ENCODE data around the gene AKAP7. TPM values are rescaled to one million over a fixed set of nuclear protein-coding genes. Genes with fewer than 3 reads are reported as not detected.

Gene AKAP7
- total RNA-seq, 5 donors from 2014 or later (not counting 1 experiment from before 2014, with no cell fraction given) = 9.4 to 14.0 (median 11.5) TPM

DNA sequence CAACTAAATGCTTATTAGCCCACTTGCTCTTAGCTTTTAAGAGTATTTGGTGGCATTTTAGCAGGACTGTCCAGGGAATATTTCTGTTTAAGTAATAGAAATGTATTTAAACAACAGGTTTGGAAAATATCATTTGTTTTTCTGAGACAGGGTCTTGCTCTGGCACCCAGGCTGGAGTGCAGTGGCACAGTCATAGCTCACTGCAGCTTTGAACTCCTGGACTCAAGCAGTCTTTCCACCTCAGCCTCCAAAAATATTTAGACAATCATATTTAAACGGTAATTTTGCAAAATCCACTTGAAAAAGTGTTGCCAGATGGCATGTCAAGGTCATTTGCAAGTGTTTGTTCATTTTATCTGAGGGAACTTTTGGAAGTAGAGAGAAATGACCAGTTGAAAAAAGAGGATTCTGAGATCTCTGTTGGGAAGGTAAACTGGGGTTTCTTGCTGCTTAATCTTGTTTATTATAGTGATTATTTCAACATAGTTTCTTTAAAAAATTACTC, 25.0 kb downstream of the AKAP7 start:
- WGBS (ENCODE audit: insufficient coverage) = no CpG with 5 or more reads among the region's 1 CpG
- Histone ChIP-seq H3K27ac (ENCODE audit: low read length) (no peak overlapping the region), H3K9me3 (no peaks in the 10 kb centered on the region), H3K27me3 (replicated peaks in 1 of 2; ENCODE audit: control insufficient read depth in 2 of 2, extremely low read depth in 1 of 2, insufficient read depth in 2 of 2, low read length in 1 of 2) (no peaks in the 10 kb centered on the region), H3K36me3 (ENCODE audit: control insufficient read depth in 2 of 2, extremely low read depth in 1 of 2, insufficient read depth in 1 of 2, low read length in 1 of 2) (no peaks in the 10 kb centered on the region), H3K4me1 (ENCODE audit: control insufficient read depth in 1 of 2, extremely low read depth in 1 of 2, insufficient read depth in 2 of 2, low read length in 2 of 2) (no peaks in the 10 kb centered on the region), H3K4me3 (ENCODE audit: control insufficient read depth in 1 of 2, extremely low read depth in 1 of 2, low read length in 1 of 2) (no peak overlapping the region)
- ChIA-PET POLR2A (no interaction called here), CTCF (no interaction called here)
- H3K9me3 Mint-ChIP-seq = no peaks in the 10 kb centered on the region
- no peak overlapping the region for H3K27ac Mint-ChIP-seq
- no peak overlapping the region for H3K4me3 Mint-ChIP-seq
- DNase-seq = no peak
- no peaks in the 10 kb centered on the region for H3K4me1 Mint-ChIP-seq
- H3K27me3 Mint-ChIP-seq = no peaks in the 10 kb centered on the region
- no peak for ATAC-seq (replicated peaks in 1 of 4)
- peaks cover 13% of the 10 kb centered on the region for H3K36me3 Mint-ChIP-seq

DNA sequence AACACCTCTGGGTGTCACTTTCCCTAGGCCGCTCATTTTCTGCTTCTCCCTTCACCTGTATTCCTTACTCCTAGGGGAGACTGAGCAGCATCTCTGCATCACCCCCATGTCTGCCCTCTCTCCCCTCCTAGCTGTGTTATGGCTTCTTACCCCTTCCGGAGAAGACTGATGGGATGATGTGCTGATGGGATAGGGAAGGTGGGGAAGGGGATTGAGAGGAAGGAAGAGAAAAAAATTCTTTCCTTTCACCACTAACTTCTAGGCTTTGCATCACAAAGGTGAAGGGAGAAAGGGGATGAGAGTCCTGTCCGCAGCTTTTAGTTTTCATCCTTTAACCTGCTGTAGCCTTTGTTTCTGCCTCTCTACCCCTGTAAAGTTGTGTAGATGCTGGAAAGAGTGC, 26.7 kb downstream of the AKAP7 start:
- Histone ChIP-seq H3K27me3 (replicated peaks in 1 of 2; ENCODE audit: control insufficient read depth in 2 of 2, extremely low read depth in 1 of 2, insufficient read depth in 2 of 2, low read length in 1 of 2) (no peaks in the 10 kb centered on the region), H3K4me3 (ENCODE audit: control insufficient read depth in 1 of 2, extremely low read depth in 1 of 2, low read length in 1 of 2) (no peak overlapping the region), H3K9me3 (no peaks in the 10 kb centered on the region), H3K4me1 (ENCODE audit: control insufficient read depth in 1 of 2, extremely low read depth in 1 of 2, insufficient read depth in 2 of 2, low read length in 2 of 2) (no peaks in the 10 kb centered on the region), H3K27ac (ENCODE audit: low read length) (no peak overlapping the region), H3K36me3 (ENCODE audit: control insufficient read depth in 2 of 2, extremely low read depth in 1 of 2, insufficient read depth in 1 of 2, low read length in 1 of 2) (no peaks in the 10 kb centered on the region)
- no peaks in the 10 kb centered on the region for H3K9me3 Mint-ChIP-seq
- no peaks in the 10 kb centered on the region for H3K27me3 Mint-ChIP-seq
- ChIA-PET POLR2A (no interaction called here), CTCF (interaction anchor here in 1 of 2 donors (1.0 kb wide), 1 partner anchor 372 kb away, joined by 5 read pairs; no protein-coding TSS in a partner anchor)
- no peak for ATAC-seq (replicated peaks in 1 of 4)
- no CpG with 5 or more reads among the region's 3 CpGs for WGBS (ENCODE audit: insufficient coverage)
- H3K27ac Mint-ChIP-seq = no peak overlapping the region
- peaks cover 25% of the 10 kb centered on the region for H3K36me3 Mint-ChIP-seq
- no peak overlapping the region for H3K4me3 Mint-ChIP-seq
- DNase-seq = no peak
- H3K4me1 Mint-ChIP-seq = no peaks in the 10 kb centered on the region

DNA sequence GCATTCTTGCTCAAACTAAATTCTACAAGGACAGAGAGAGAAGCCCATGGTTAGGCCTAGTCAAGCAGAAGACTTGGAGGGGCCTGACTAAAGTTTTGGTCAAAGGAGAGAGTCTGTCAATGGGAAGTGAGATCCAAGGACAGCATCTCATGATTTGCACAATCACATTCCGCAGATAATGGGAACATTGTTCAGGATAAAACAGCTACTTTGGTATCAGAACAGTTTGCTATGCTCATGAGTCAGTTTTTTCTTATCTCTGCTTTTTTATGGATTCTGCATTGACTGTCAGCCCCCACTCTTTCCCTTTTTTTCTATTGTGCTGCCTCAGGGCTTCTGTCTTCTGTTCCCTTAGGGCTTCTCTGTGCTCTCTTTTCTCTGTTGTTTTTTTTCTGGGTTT, 28.6 kb downstream of the AKAP7 start:
- Histone ChIP-seq H3K9me3 (no peaks in the 10 kb centered on the region), H3K4me1 (ENCODE audit: control insufficient read depth in 1 of 2, extremely low read depth in 1 of 2, insufficient read depth in 2 of 2, low read length in 2 of 2) (no peaks in the 10 kb centered on the region), H3K27me3 (replicated peaks in 1 of 2; ENCODE audit: control insufficient read depth in 2 of 2, extremely low read depth in 1 of 2, insufficient read depth in 2 of 2, low read length in 1 of 2) (no peaks in the 10 kb centered on the region), H3K27ac (ENCODE audit: low read length) (no peak overlapping the region), H3K36me3 (ENCODE audit: control insufficient read depth in 2 of 2, extremely low read depth in 1 of 2, insufficient read depth in 1 of 2, low read length in 1 of 2) (no peaks in the 10 kb centered on the region), H3K4me3 (ENCODE audit: control insufficient read depth in 1 of 2, extremely low read depth in 1 of 2, low read length in 1 of 2) (no peak overlapping the region)
- Mint-ChIP-seq H3K36me3 (peaks cover 25% of the 10 kb centered on the region), H3K27me3 (no peaks in the 10 kb centered on the region), H3K9me3 (no peaks in the 10 kb centered on the region), H3K27ac (no peak overlapping the region), H3K4me3 (no peak overlapping the region), H3K4me1 (no peaks in the 10 kb centered on the region)
- 100% methylated on average over 1 of the region's 1 CpG for WGBS (ENCODE audit: insufficient coverage)
- DNase-seq (no peak), ATAC-seq (replicated peaks in 1 of 4) (no peak)
- CTCF ChIA-PET = no interaction called here
- POLR2A ChIA-PET = no interaction called here

DNA sequence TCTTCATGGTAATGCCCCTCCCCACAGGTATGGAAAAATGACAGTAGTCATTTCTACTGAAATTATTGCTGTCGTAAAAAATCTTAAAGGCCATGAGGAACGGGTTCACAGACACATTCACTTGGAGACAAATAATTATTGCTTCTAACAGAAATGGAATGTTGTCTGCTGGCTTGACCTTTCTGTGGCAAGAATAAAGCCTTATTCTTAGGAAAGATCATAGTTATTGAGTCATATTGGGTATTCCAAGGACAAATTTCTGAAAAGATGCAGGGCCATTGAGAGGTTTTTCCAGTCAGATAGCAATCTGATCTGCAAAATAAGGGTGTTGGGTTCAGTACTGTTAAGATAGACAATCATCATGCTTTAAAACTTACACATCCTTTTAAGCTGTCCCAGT, 29.2 kb downstream of the AKAP7 start:
- no peaks in the 10 kb centered on the region for H3K36me3 ChIP-seq (ENCODE audit: control insufficient read depth in 2 of 2, extremely low read depth in 1 of 2, insufficient read depth in 1 of 2, low read length in 1 of 2)
- WGBS (ENCODE audit: insufficient coverage) = no CpG with 5 or more reads among the region's 2 CpGs
- H3K4me3 ChIP-seq (ENCODE audit: control insufficient read depth in 1 of 2, extremely low read depth in 1 of 2, low read length in 1 of 2) = no peak overlapping the region
- ATAC-seq (replicated peaks in 1 of 4) = no peak
- no peak for DNase-seq
- Mint-ChIP-seq H3K4me1 (no peaks in the 10 kb centered on the region), H3K4me3 (no peak overlapping the region), H3K27ac (no peak overlapping the region), H3K9me3 (no peaks in the 10 kb centered on the region), H3K36me3 (peaks cover 31% of the 10 kb centered on the region), H3K27me3 (no peaks in the 10 kb centered on the region)
- ChIA-PET CTCF (no interaction called here), POLR2A (no interaction called here)
- H3K27me3 ChIP-seq (replicated peaks in 1 of 2; ENCODE audit: control insufficient read depth in 2 of 2, extremely low read depth in 1 of 2, insufficient read depth in 2 of 2, low read length in 1 of 2) = no peaks in the 10 kb centered on the region
- no peaks in the 10 kb centered on the region for H3K4me1 ChIP-seq (ENCODE audit: control insufficient read depth in 1 of 2, extremely low read depth in 1 of 2, insufficient read depth in 2 of 2, low read length in 2 of 2)
- H3K9me3 ChIP-seq = no peaks in the 10 kb centered on the region
- no peak overlapping the region for H3K27ac ChIP-seq (ENCODE audit: low read length)

DNA sequence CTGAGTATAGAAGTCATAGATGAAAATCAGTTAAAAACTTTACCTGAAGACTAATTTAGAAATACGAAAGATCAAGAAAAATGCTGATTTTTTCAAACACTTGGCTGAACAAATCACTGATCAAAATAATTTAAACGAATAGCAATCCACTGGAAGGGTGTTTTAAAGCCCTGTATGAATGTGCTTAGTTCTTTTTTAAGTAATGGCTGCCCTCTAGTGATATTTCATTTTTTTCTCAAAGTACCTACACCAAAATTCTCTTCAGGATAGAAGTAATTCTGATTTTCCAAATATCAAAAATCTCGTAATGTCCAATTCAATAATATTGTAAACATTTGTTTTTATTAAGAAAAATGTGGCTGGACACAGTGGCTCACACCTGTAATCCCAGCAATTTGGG, 32.5 kb downstream of the AKAP7 start:
- Mint-ChIP-seq H3K27ac (no peak overlapping the region), H3K4me3 (no peak overlapping the region), H3K36me3 (peaks cover 30% of the 10 kb centered on the region), H3K27me3 (no peaks in the 10 kb centered on the region), H3K9me3 (no peaks in the 10 kb centered on the region), H3K4me1 (no peaks in the 10 kb centered on the region)
- no peaks in the 10 kb centered on the region for H3K9me3 ChIP-seq
- WGBS (ENCODE audit: insufficient coverage) = no CpG with 5 or more reads among the region's 3 CpGs
- ATAC-seq (replicated peaks in 1 of 4) (no peak), DNase-seq (no peak)
- H3K4me3 ChIP-seq (ENCODE audit: control insufficient read depth in 1 of 2, extremely low read depth in 1 of 2, low read length in 1 of 2) = no peak overlapping the region
- no peaks in the 10 kb centered on the region for H3K27me3 ChIP-seq (replicated peaks in 1 of 2; ENCODE audit: control insufficient read depth in 2 of 2, extremely low read depth in 1 of 2, insufficient read depth in 2 of 2, low read length in 1 of 2)
- POLR2A ChIA-PET = interaction anchor here in 1 of 2 donors (0.7 kb wide), 1 partner anchor 283 kb away, joined by 3 read pairs; no protein-coding TSS in a partner anchor
- H3K4me1 ChIP-seq (ENCODE audit: control insufficient read depth in 1 of 2, extremely low read depth in 1 of 2, insufficient read depth in 2 of 2, low read length in 2 of 2) = no peaks in the 10 kb centered on the region
- H3K27ac ChIP-seq (ENCODE audit: low read length) = no peak overlapping the region
- no peaks in the 10 kb centered on the region for H3K36me3 ChIP-seq (ENCODE audit: control insufficient read depth in 2 of 2, extremely low read depth in 1 of 2, insufficient read depth in 1 of 2, low read length in 1 of 2)
- CTCF ChIA-PET = interaction anchor here in 1 of 2 donors (0.6 kb wide), 1 partner anchor 1297 kb away, joined by 3 read pairs; no protein-coding TSS in a partner anchor

DNA sequence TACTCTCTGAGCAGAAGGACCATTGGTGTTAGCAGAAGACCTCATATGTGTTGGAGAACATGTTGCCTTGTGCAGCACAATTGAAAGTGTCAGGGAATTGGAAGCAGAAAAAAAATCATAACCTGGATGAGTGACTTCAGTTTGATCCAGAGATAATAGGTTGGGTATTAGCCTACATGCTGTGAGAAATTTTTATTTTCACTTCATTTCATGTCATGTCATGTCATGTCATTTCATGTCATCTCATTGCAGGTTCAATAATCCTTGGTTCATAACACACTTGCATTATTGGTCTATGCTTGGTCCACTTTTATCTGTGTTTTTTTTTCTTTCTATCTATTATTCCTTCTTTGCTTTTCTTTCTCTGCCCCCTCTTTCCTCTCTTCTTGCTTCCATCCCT, 34.3 kb downstream of the AKAP7 start:
- H3K36me3 ChIP-seq (ENCODE audit: control insufficient read depth in 2 of 2, extremely low read depth in 1 of 2, insufficient read depth in 1 of 2, low read length in 1 of 2) = no peaks in the 10 kb centered on the region
- Mint-ChIP-seq H3K36me3 (peaks cover 29% of the 10 kb centered on the region), H3K4me3 (no peak overlapping the region), H3K4me1 (no peaks in the 10 kb centered on the region), H3K27ac (no peak overlapping the region), H3K27me3 (no peaks in the 10 kb centered on the region), H3K9me3 (no peaks in the 10 kb centered on the region)
- ChIA-PET CTCF (no interaction called here), POLR2A (no interaction called here)
- H3K27me3 ChIP-seq (replicated peaks in 1 of 2; ENCODE audit: control insufficient read depth in 2 of 2, extremely low read depth in 1 of 2, insufficient read depth in 2 of 2, low read length in 1 of 2) = no peaks in the 10 kb centered on the region
- no peak overlapping the region for H3K4me3 ChIP-seq (ENCODE audit: control insufficient read depth in 1 of 2, extremely low read depth in 1 of 2, low read length in 1 of 2)
- no peak overlapping the region for H3K27ac ChIP-seq (ENCODE audit: low read length)
- H3K9me3 ChIP-seq = no peaks in the 10 kb centered on the region
- no peaks in the 10 kb centered on the region for H3K4me1 ChIP-seq (ENCODE audit: control insufficient read depth in 1 of 2, extremely low read depth in 1 of 2, insufficient read depth in 2 of 2, low read length in 2 of 2)
- ATAC-seq (replicated peaks in 1 of 4) (no peak), DNase-seq (no peak)

DNA sequence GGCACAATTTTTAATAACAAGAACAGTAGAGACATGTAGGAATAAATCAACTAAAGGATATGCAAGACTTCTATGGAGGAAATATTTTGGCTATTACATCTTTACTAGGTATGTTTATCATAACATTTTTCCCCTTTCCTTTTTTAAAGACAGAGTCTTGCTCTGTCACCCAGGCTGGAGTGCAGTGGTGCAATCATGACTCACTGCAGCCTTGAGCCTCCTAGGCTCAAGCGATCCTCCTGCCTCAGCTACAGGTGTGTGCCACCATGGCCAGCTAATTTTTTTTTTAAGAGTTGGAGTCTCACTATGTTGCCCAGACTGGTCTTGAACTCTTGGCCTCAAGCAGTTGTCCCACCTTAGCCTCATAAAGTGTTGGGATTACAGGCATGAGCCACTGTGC, 37.0 kb downstream of the AKAP7 start:
- H3K4me3 Mint-ChIP-seq = no peak overlapping the region
- POLR2A ChIA-PET = no interaction called here
- H3K27ac Mint-ChIP-seq = no peak overlapping the region

More for the DNA sequence above, 37.0 kb downstream of the AKAP7 start:
- no peaks in the 10 kb centered on the region for H3K27me3 Mint-ChIP-seq
- H3K36me3 Mint-ChIP-seq = peaks cover 28% of the 10 kb centered on the region
- H3K9me3 Mint-ChIP-seq = no peaks in the 10 kb centered on the region
- WGBS (ENCODE audit: insufficient coverage) = 92% methylated on average over 1 of the region's 1 CpG
- H3K4me3 ChIP-seq (ENCODE audit: control insufficient read depth in 1 of 2, extremely low read depth in 1 of 2, low read length in 1 of 2) = no peak overlapping the region
- ATAC-seq (replicated peaks in 1 of 4) (no peak), DNase-seq (no peak)
- H3K27me3 ChIP-seq (replicated peaks in 1 of 2; ENCODE audit: control insufficient read depth in 2 of 2, extremely low read depth in 1 of 2, insufficient read depth in 2 of 2, low read length in 1 of 2) = no peaks in the 10 kb centered on the region
- H3K36me3 ChIP-seq (ENCODE audit: control insufficient read depth in 2 of 2, extremely low read depth in 1 of 2, insufficient read depth in 1 of 2, low read length in 1 of 2) = no peaks in the 10 kb centered on the region
- H3K4me1 ChIP-seq (ENCODE audit: control insufficient read depth in 1 of 2, extremely low read depth in 1 of 2, insufficient read depth in 2 of 2, low read length in 2 of 2) = no peaks in the 10 kb centered on the region
- H3K4me1 Mint-ChIP-seq = no peaks in the 10 kb centered on the region
- H3K9me3 ChIP-seq = no peaks in the 10 kb centered on the region
- CTCF ChIA-PET = interaction anchor here in 1 of 2 donors (0.6 kb wide), 1 partner anchor 1574 kb away, joined by 3 read pairs; no protein-coding TSS in a partner anchor
- H3K27ac ChIP-seq (ENCODE audit: low read length) = no peak overlapping the region

All from T-cell (primary cell).